Stimulated activated CD8-positive, alpha-beta memory T cell treated with anti-CD3 and anti-CD28 coated beads, Interleukin-15, amount 100 ng/mL, for 24 hours (primary cell): Measurements from ENCODE around the gene AMN.
"Not testable (repeated sequence)": the region's sequence is repeated elsewhere in the genome, so short reads cannot be mapped to it uniquely, and the experiment has no call there.

Experiments used
- DNase-seq: peaks from one replicate; pipeline ENCODE4 v3.0.0-alpha.2; 2020; ENCODE audit warnings: low read depth

The AMN gene

GRCh38 chr14:102922490-102923200 lies at the start of gene AMN:
Gene AMN (plus strand): TSS chr14:102922663. CDS start chr14:102922689, 26 bp downstream.
- no peak for DNase-seq

- DNase-seq, result no peak
Observed at GRCh38 chr14:102873131-102873530, 49.3 kb upstream of the AMN start.

GRCh38 chr14:102873546-102874061 lies 48.9 kb upstream of the AMN start:
- no peak for DNase-seq

GRCh38 chr14:102875652-102876051 lies 46.8 kb upstream of the AMN start:
- no peak for DNase-seq

- not testable (repeated sequence) for DNase-seq
Observed at GRCh38 chr14:102877511-102877910, 45.0 kb upstream of the AMN start.

- no peak for DNase-seq
Observed at GRCh38 chr14:102878174-102878969, 44.1 kb upstream of the AMN start.

GRCh38 chr14:102878970-102879460 lies 43.4 kb upstream of the AMN start:
- DNase-seq, result no peak

GRCh38 chr14:102882226-102882906 lies 40.1 kb upstream of the AMN start:
- no peak for DNase-seq

- DNase-seq, result no peak
Observed at GRCh38 chr14:102883089-102883541, 39.3 kb upstream of the AMN start.

GRCh38 chr14:102883554-102883953 lies 38.9 kb upstream of the AMN start:
- DNase-seq, result no peak

GRCh38 chr14:102885737-102886447 lies 36.6 kb upstream of the AMN start:
- DNase-seq, result no peak

GRCh38 chr14:102888748-102889147 lies 33.7 kb upstream of the AMN start:
- DNase-seq, result no peak

GRCh38 chr14:102889615-102890014 lies 32.8 kb upstream of the AMN start:
- DNase-seq, result no peak

GRCh38 chr14:102891111-102891510 lies 31.4 kb upstream of the AMN start:
- no peak for DNase-seq

GRCh38 chr14:102891556-102891955 lies 30.9 kb upstream of the AMN start:
- DNase-seq, result no peak

GRCh38 chr14:102892651-102893050 lies 29.8 kb upstream of the AMN start:
- no peak for DNase-seq

- no peak for DNase-seq
Observed at GRCh38 chr14:102893452-102893851, 29.0 kb upstream of the AMN start.

GRCh38 chr14:102896735-102897134 lies 25.7 kb upstream of the AMN start:
- DNase-seq, result not testable (repeated sequence)

GRCh38 chr14:102897299-102898027 lies 25.0 kb upstream of the AMN start:
- no peak for DNase-seq

- no peak for DNase-seq
Observed at GRCh38 chr14:102898298-102898697, 24.2 kb upstream of the AMN start.
